ENCODE measurements around the gene LDLRAP1.

DNA sequence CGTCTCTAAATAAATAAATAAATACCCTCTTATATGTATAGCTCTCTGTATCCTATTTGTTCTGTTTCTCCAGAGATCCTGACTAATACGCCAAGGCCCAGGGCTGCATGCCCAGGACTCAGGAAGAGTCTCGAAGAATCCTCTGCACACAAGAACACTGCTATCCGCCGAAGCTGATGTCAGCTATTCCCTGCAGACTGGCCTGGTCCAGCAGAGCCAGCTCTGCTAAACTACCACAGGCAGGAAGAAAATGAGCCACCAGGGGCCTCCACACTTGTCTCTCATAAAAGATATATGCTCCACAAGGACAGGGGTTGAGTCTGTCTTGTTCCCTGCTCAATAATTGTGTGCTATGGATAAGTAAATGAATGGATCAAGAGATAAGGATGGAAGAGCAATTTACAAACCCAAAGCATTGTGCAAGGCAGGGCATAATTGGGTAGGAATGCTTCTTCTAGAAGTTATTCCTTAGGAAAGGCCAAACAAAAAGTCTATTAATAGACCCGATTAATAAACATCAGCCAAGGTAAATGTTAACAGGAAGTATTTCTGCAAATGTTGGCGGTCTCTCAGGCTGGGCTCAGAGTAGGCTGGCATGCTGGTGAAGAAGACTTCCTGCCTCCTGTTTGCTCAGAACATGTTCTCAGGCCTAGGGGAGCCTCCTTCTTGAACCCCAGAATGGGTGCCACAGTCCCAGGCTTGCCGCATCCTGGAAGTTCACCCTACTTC, 46.9 kb downstream of the LDLRAP1 start:
- TF ChIP-seq POLR2AphosphoS5 (IDR thresholded peaks at IDR 0.05; ENCODE audit: low read depth, low read length) (no peak), SRF (IDR thresholded peaks at IDR 0.05; ENCODE audit: low read depth) (no peak), ELF1 (IDR thresholded peaks at IDR 0.05; ENCODE audit: borderline replicate concordance, low read depth) (no peak), CTCF (IDR thresholded peaks at IDR 0.05 in 2 of 3, conservative IDR thresholded peaks at IDR 0.05 in 1 of 3; ENCODE audit: borderline replicate concordance in 1 of 3, insufficient read depth in 1 of 3, low read depth in 2 of 3, low read length in 2 of 3) (0 out of 6 replicates have a peak, but pooled peaks of 1 of the 3 experiments have one; percentile 7), EZH2 (IDR thresholded peaks at IDR 0.05) (no peak), POLR2A (IDR thresholded peaks at IDR 0.05; ENCODE audit: borderline replicate concordance, extremely low read depth, insufficient read depth, insufficient read length) (no peak), ATF3 (IDR thresholded peaks at IDR 0.05) (no peak), EZH2phosphoT487 (IDR thresholded peaks at IDR 0.05; ENCODE audit: borderline replicate concordance) (no peak), MAX (IDR thresholded peaks at IDR 0.05) (no peak), YY1 (IDR thresholded peaks at IDR 0.05; ENCODE audit: extremely low read depth, insufficient replicate concordance, low read depth, low read length) (no peak), REST (IDR thresholded peaks at IDR 0.05; ENCODE audit: low read depth) (no peak), EGR1 (IDR thresholded peaks at IDR 0.05; ENCODE audit: low read depth) (no peak)
- TF ChIP-seq, protein P1, sequence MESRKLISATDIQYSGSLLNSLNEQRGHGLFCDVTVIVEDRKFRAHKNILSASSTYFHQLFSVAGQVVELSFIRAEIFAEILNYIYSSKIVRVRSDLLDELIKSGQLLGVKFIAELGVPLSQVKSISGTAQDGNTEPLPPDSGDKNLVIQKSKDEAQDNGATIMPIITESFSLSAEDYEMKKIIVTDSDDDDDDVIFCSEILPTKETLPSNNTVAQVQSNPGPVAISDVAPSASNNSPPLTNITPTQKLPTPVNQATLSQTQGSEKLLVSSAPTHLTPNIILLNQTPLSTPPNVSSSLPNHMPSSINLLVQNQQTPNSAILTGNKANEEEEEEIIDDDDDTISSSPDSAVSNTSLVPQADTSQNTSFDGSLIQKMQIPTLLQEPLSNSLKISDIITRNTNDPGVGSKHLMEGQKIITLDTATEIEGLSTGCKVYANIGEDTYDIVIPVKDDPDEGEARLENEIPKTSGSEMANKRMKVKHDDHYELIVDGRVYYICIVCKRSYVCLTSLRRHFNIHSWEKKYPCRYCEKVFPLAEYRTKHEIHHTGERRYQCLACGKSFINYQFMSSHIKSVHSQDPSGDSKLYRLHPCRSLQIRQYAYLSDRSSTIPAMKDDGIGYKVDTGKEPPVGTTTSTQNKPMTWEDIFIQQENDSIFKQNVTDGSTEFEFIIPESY (IDR thresholded peaks at IDR 0.05; ENCODE audit: extremely low read depth, insufficient replicate concordance, low read length): no peak

All from HCT116 (cell line).